ENCODE data around the gene TTC5. TPM values are rescaled to one million over a fixed set of nuclear protein-coding genes. Genes with fewer than 3 reads are reported as not detected.

The TTC5 gene
- total and polyA plus RNA-seq, 2 donors (not counting 3 experiments of a cell fraction or from before 2014, with no cell fraction given): 10.9 to 22.9 TPM

- Histone ChIP-seq H3K4me1 (ENCODE audit: control insufficient read depth, extremely low read depth, insufficient read depth, low read length) (no peaks in the 10 kb centered on the region), H2AFZ (ENCODE audit: low read depth, low read length) (no peak overlapping the region), H3K9ac (replicated peaks; ENCODE audit: extremely low read depth, insufficient read depth, low read length) (no peak overlapping the region), H3K27ac (ENCODE audit: insufficient read depth, low read depth, low read length) (no peak overlapping the region), H4K20me1 (replicated peaks; ENCODE audit: control insufficient read depth, extremely low read depth, insufficient read depth, low read length) (no peaks in the 10 kb centered on the region), H3K4me3 (replicated peaks in 1 of 3; ENCODE audit: insufficient read depth in 1 of 3, low read depth in 1 of 3, low read length in 3 of 3) (no peak overlapping the region), H3K9me3 (replicated peaks; ENCODE audit: control insufficient read depth, insufficient read depth, low read length) (no peaks in the 10 kb centered on the region), H3K27me3 (ENCODE audit: control insufficient read depth in 2 of 2, insufficient read depth in 2 of 2, low read length in 2 of 2) (no peaks in the 10 kb centered on the region), H3K36me3 (ENCODE audit: control insufficient read depth in 2 of 2, extremely low read depth in 1 of 2, insufficient read depth in 2 of 2, low read length in 2 of 2) (peaks cover 9 to 21% of the 10 kb centered on the region in 2 experiments), H3K4me2 (ENCODE audit: insufficient read depth, low read length) (no peak overlapping the region), H3K79me2 (ENCODE audit: control insufficient read depth, insufficient read depth, low read length) (peaks cover 4% of the 10 kb centered on the region), H3K9me1 (replicated peaks; ENCODE audit: control insufficient read depth, extremely low read depth, insufficient read depth, low read length) (no peaks in the 10 kb centered on the region)
- no peak for DNase-seq (ENCODE audit: low read depth, low spot score)
- no peak for TF ChIP-seq FOS (IDR thresholded peaks at IDR 0.05; ENCODE audit: borderline replicate concordance, insufficient read depth, low read length)
- TF ChIP-seq JUN (IDR thresholded peaks at IDR 0.05; ENCODE audit: borderline replicate concordance, insufficient read depth, insufficient read length, low read depth): no peak
- TF ChIP-seq POLR2A (IDR thresholded peaks at IDR 0.05; ENCODE audit: low read depth, low read length): no peak
- TF ChIP-seq POLR2AphosphoS5 (IDR thresholded peaks at IDR 0.05; ENCODE audit: insufficient read depth, low read depth, low read length): no peak
- TF ChIP-seq EZH2 (IDR thresholded peaks at IDR 0.05; ENCODE audit: borderline replicate concordance, low read depth, low read length, severe bottlenecking): no peak
- TF ChIP-seq MYC (IDR thresholded peaks at IDR 0.05; ENCODE audit: low read depth, low read length): no peak
- TF ChIP-seq CTCF (IDR thresholded peaks at IDR 0.05; ENCODE audit: extremely low read depth in 1 of 2, insufficient read depth in 1 of 2, low read depth in 1 of 2, low read length in 2 of 2): no peak
- TF ChIP-seq GATA2 (IDR thresholded peaks at IDR 0.05; ENCODE audit: insufficient read depth, insufficient read length, low read depth, low read length): no peak
- no peak for TF ChIP-seq MAX (IDR thresholded peaks at IDR 0.05; ENCODE audit: insufficient read depth, insufficient read length)
- no peak for FAIRE-seq
- ChIA-PET CTCF (no interaction called here), POLR2A (no interaction called here)
- intact Hi-C loops (cut with micrococcal nuclease) (no loop called here), dilution Hi-C loops (cut with MboI; ENCODE audit: extremely low pct_ligation_motif_present, low sequenced_read_pairs) (no loop called here)
- no TSS peak for BruUV-seq (replicated peaks)
Measured at GRCh38 chr14:20314026-20314425, 8.3 kb upstream of the TTC5 start.

Data from endothelial cell of umbilical vein (primary cell).